Measurements from ENCODE around the gene PDE1C.
"Not testable (repeated sequence)": the region's sequence is repeated elsewhere in the genome, so short reads cannot be mapped to it uniquely, and the experiment has no call there.

The PDE1C gene

DNA sequence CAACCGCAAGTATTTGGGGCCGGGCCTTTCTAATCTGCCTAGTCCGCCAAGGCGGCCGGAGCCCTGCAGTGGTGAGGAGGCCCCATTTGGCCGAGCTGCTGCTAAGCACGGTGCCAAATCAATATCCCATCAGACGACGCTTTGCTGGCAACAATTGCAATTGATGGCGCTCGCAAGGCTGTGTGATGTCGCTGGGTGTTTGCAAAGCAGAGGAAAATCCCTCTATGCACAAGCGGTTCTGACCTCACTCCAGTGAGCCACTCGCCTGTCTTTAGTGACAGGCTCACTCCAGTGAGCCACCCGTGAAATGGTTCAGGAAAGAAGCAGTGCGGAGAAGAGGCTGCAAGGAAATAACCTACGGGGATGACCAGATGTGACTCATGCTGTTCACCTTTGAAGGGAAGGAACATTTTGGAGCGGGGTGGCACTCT is 18.3 kb upstream of the PDE1C start:
- Mint-ChIP-seq H3K9me3 (peaks cover 4% of the 10 kb centered on the region), H3K36me3 (ENCODE audit: low read depth) (no peaks in the 10 kb centered on the region), H3K27ac (peak overlapping the region; percentile 57), H3K27me3 (ENCODE audit: low read depth, poor library complexity) (peaks cover 15% of the 10 kb centered on the region), H3K4me3 (no peak overlapping the region), H3K4me1 (peaks cover 25% of the 10 kb centered on the region)
- no peak for DNase-seq
- TF ChIP-seq CTCF (IDR thresholded peaks at IDR 0.05), result no peak

DNA sequence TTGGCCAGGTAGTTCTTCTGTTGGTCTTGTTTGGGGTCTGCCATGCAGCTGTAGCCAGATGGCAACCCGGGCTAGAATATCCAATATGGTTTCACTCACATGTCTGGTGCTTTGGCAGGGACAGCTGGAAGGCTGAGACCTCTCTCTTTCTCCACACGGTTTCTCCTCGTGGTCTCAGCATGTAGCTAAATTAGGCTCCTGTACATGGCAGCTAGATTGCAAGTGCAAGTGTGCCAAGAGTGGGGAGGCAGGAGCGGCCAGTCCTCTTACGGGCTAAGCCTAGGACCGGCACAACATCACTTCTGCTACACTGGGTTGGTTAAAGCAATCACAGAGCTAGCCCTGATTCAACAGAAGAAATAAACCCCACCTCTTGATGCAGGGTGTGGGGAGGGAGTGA is 9.3 kb upstream of the PDE1C start:
- Mint-ChIP-seq H3K27ac (no peak overlapping the region), H3K36me3 (ENCODE audit: low read depth) (no peaks in the 10 kb centered on the region), H3K9me3 (peaks cover 38% of the 10 kb centered on the region), H3K4me3 (no peak overlapping the region), H3K27me3 (ENCODE audit: low read depth, poor library complexity) (peaks cover 9% of the 10 kb centered on the region), H3K4me1 (peaks cover 25% of the 10 kb centered on the region)
- TF ChIP-seq CTCF (IDR thresholded peaks at IDR 0.05), result no peak
- no peak for DNase-seq

DNA sequence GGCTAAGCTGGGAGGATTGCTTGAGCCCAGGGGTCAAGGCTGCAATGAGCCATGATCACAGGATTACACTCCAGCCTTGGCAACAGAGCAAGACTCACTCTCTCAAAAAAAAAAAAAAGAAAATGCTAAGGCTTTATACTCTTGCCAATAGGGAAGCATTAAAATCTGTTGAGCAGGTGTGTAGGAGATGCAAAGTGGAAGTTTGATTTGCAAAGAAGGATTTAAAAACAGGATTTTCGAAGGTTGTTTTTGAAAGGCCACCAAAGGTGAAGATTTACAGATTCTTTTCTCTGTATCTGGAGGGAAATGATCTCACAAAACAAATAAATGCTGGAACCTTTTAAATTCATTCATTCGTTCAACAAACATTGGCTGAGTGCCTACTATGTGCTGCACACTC is 8.6 kb upstream of the PDE1C start:
- Mint-ChIP-seq H3K9me3 (peaks cover 35% of the 10 kb centered on the region), H3K4me1 (peaks cover 28% of the 10 kb centered on the region), H3K4me3 (no peak overlapping the region), H3K27me3 (ENCODE audit: low read depth, poor library complexity) (peaks cover 14% of the 10 kb centered on the region), H3K27ac (no peak overlapping the region), H3K36me3 (ENCODE audit: low read depth) (no peaks in the 10 kb centered on the region)
- DNase-seq, result no peak
- no peak for TF ChIP-seq CTCF (IDR thresholded peaks at IDR 0.05)

- Mint-ChIP-seq H3K36me3 (ENCODE audit: low read depth) (no peaks in the 10 kb centered on the region), H3K4me3 (no peak overlapping the region), H3K4me1 (peaks cover 28% of the 10 kb centered on the region), H3K9me3 (peaks cover 35% of the 10 kb centered on the region), H3K27me3 (ENCODE audit: low read depth, poor library complexity) (peaks cover 20% of the 10 kb centered on the region), H3K27ac (no peak overlapping the region)
- DNase-seq, result no peak
- no peak for TF ChIP-seq CTCF (IDR thresholded peaks at IDR 0.05)
These were observed 7.6 kb upstream of the PDE1C start for GRCh38 chr7:32077806-32078205.

- not testable (repeated sequence) for H3K4me3 Mint-ChIP-seq; H3K27ac Mint-ChIP-seq; H3K36me3 Mint-ChIP-seq (ENCODE audit: low read depth)
- H3K9me3 Mint-ChIP-seq, result peaks cover 26% of the 10 kb centered on the region
- peak; percentile 29 for DNase-seq
- peaks cover 30% of the 10 kb centered on the region for H3K27me3 Mint-ChIP-seq (ENCODE audit: low read depth, poor library complexity)
- H3K4me1 Mint-ChIP-seq, result peaks cover 28% of the 10 kb centered on the region
These were observed 6.6 kb upstream of the PDE1C start for GRCh38 chr7:32076802-32077201.

- Mint-ChIP-seq H3K27me3 (ENCODE audit: low read depth, poor library complexity) (peaks cover 41% of the 10 kb centered on the region), H3K4me3 (no peak overlapping the region), H3K9me3 (peaks cover 14% of the 10 kb centered on the region), H3K36me3 (ENCODE audit: low read depth) (no peaks in the 10 kb centered on the region), H3K4me1 (peaks cover 28% of the 10 kb centered on the region), H3K27ac (no peak overlapping the region)
- no peak for DNase-seq
- no peak for TF ChIP-seq CTCF (IDR thresholded peaks at IDR 0.05)
These were observed 5.4 kb upstream of the PDE1C start for GRCh38 chr7:32075612-32076011.
